Body of pancreas (tissue), 4 donors: ENCODE results near the gene CREB3L1. TPM values are rescaled to one million over a fixed set of nuclear protein-coding genes. Genes with fewer than 3 reads are reported as not detected.

Experiments used
- ATAC-seq: fragments of 150-250 bp; one replicate; pipeline ENCODE4 v1.9.1; 2016
- DNase-seq, 4 donors: peaks; one replicate each; pipeline ENCODE4 v3.0.0-alpha.2; 2019
- H3K27ac ChIP-seq, 4 donors: fragments of 200-600 bp; sonication (generic); 1 replicate in 3 of 4; 2 replicates in 1 of 4; pipeline versions ENCODE4 v1.5.1 to v1.6.1; 2016 to 2019; ENCODE audit warnings: mild to moderate bottlenecking in 1 of 4, mixed read lengths in 1 of 4, moderate library complexity in 1 of 4
- H3K27me3 ChIP-seq, 2 donors: fragments of 200-600 bp; sonication (generic); one replicate each; pipeline ENCODE4 v1.6.0; 2016; ENCODE audit warnings: mild to moderate bottlenecking in 1 of 2
- H3K36me3 ChIP-seq, 2 donors: fragments of 200-600 bp; sonication (generic); replicated peaks in 1 of 2; 2 replicates each; pipeline ENCODE4 v1.5.1; 2016; ENCODE audit warnings: low read depth in 2 of 2; ENCODE audit not compliant: insufficient read depth in 1 of 2
- H3K4me1 ChIP-seq: fragments of 200-600 bp; sonication (generic); one replicate; pipeline ENCODE4 v1.6.0; 2016
- H3K4me3 ChIP-seq, 2 donors: fragments of 200-600 bp; sonication (generic); 1 replicate in 1 of 2; 2 replicates in 1 of 2; pipeline ENCODE4 v1.5.1; 2016 to 2019
- H3K9me3 ChIP-seq, 3 donors: fragments of 200-600 bp; sonication (generic); 1 replicate in 2 of 3; 2 replicates in 1 of 3; pipeline ENCODE4 v1.5.1; 2016
- POLR2A ChIP-seq, 3 donors: fragments of 450-650 bp; IDR thresholded peaks; one replicate each; pipeline ENCODE4 v1.6.1; 2016; ENCODE audit warnings: antibody characterized with exemption in 3 of 3, mild to moderate bottlenecking in 2 of 3
- WGBS, 2 donors: methylation state at CpG; one replicate each; pipeline ENCODE4 v1.1.5; 2017; 5-methylcytosine and 5-hydroxymethylcytosine counted together
- intact Hi-C: fragments of 100-400 bp; cut with DNase I; formaldehyde crosslinking; loops from one replicate; pipeline ENCODE4 v1.15.1; 2023
- total RNA-seq, 2 donors: library from RNA; depleted of rRNA; stranded (reverse); fragments of >200 nt; gene quantifications; one replicate each; pipeline ENCODE4 v1.1.0, GENCODE V29; 2016
- TF ChIP-seq, protein P1 (sequence below), 7 experiments: fragments of 450-650 bp in 4 of 7; fragments of 200-600 bp in 3 of 7; sonication (generic) in 3 of 7; IDR thresholded peaks; one replicate each; pipeline ENCODE4 v1.5.1; 2016 to 2019; ENCODE audit warnings: antibody characterized with exemption in 7 of 7

CREB3L1 gene
- total RNA-seq, 2 donors from 2014 or later = 20.8 to 22.7 TPM

DNA sequence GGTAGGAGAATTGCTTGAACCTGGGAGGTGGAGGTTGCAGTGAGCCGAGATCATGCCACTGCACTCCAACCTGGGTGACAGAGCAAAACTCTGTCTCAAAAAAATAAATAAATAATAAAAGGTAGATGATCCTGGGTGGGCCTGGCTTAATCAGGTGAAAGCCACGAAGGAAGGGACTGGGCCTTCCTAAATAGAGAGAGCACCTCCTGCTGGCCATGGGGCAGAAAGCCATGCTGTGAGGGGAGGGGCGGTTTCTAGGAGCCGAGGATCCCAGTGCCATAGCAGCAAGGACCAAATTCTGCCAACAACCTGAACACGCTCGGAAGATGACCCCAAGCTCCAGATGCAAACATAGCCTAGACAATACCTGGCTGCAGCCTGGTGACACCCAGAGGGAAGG, 45.3 kb downstream of the CREB3L1 start:
- intact Hi-C loops = loop anchor here (10.0 kb wide), 1 partner anchor 198 kb away; the partner anchor contains the start of gene PHF21A
- H3K27me3 ChIP-seq = no peaks in the 10 kb centered on the region
- H3K9me3 ChIP-seq = no peaks in the 10 kb centered on the region
- no peaks in the 10 kb centered on the region for H3K4me1 ChIP-seq
- H3K4me3 ChIP-seq = no peak overlapping the region
- peak; percentile 53 for ATAC-seq
- 75 to 79% methylated on average over 6 of the region's 6 CpGs for WGBS, 2 donors
- peaks cover 0 to 17% of the 10 kb centered on the region in 2 donors for H3K36me3 ChIP-seq
- peak in 2 of 4 donors; percentile 32 to 47 for DNase-seq
- TF ChIP-seq POLR2A (IDR thresholded peaks at IDR 0.05) = no peak
- TF ChIP-seq, protein P1, sequence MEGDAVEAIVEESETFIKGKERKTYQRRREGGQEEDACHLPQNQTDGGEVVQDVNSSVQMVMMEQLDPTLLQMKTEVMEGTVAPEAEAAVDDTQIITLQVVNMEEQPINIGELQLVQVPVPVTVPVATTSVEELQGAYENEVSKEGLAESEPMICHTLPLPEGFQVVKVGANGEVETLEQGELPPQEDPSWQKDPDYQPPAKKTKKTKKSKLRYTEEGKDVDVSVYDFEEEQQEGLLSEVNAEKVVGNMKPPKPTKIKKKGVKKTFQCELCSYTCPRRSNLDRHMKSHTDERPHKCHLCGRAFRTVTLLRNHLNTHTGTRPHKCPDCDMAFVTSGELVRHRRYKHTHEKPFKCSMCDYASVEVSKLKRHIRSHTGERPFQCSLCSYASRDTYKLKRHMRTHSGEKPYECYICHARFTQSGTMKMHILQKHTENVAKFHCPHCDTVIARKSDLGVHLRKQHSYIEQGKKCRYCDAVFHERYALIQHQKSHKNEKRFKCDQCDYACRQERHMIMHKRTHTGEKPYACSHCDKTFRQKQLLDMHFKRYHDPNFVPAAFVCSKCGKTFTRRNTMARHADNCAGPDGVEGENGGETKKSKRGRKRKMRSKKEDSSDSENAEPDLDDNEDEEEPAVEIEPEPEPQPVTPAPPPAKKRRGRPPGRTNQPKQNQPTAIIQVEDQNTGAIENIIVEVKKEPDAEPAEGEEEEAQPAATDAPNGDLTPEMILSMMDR (IDR thresholded peaks at IDR 0.05) = peak in 6 of 7 experiments; percentile 10 to 46 (median 36)
- H3K27ac ChIP-seq = no peak overlapping the region

- intact Hi-C loops = loop anchor here (10.0 kb wide), 1 partner anchor 202 kb away; the partner anchor contains the start of gene PHF21A
- Histone ChIP-seq H3K27me3 (no peaks in the 10 kb centered on the region), H3K36me3 (no peaks in the 10 kb centered on the region), H3K4me3 (no peak overlapping the region), H3K4me1 (no peaks in the 10 kb centered on the region), H3K9me3 (no peaks in the 10 kb centered on the region), H3K27ac (no peak overlapping the region)
- WGBS, 2 donors = 90% methylated on average over 10 of the region's 10 CpGs
- no peak for ATAC-seq
- TF ChIP-seq POLR2A (IDR thresholded peaks at IDR 0.05) = no peak
- TF ChIP-seq, protein P1 (IDR thresholded peaks at IDR 0.05) = no peak
- no peak for DNase-seq
Measured at GRCh38 chr11:46326813-46327416, 49.5 kb downstream of the CREB3L1 start.

DNA sequence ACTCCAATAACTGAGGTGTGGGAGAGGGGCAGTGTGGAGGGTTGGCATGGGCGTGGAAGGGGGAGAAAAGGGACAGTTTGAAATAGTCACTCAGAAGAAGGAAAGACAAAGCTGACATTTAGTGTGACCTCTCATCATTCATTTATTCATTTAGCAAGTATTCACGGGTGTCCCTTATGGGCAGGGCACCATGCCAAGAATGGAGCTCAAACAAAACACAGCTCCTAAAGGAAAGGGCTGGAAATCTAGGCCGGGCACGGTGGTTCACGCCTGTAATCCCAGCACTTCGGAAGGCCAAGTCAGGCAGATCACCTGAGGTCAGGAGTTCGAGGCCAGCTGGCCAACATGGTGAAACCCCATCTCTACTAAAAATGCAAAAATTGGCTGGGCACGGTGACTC, 50.4 kb downstream of the CREB3L1 start:
- H3K9me3 ChIP-seq = no peaks in the 10 kb centered on the region
- no peak overlapping the region for H3K27ac ChIP-seq
- DNase-seq = no peak
- H3K4me1 ChIP-seq = peaks cover 7% of the 10 kb centered on the region
- intact Hi-C loops = loop anchor here (10.0 kb wide), 1 partner anchor 203 kb away; the partner anchor contains the start of gene PHF21A
- H3K36me3 ChIP-seq = no peaks in the 10 kb centered on the region
- H3K4me3 ChIP-seq = no peak overlapping the region
- ATAC-seq = no peak
- WGBS, 2 donors = 68 to 71% methylated on average over 8 of the region's 8 CpGs
- H3K27me3 ChIP-seq = peaks cover 0 to 8% of the 10 kb centered on the region in 2 donors
- TF ChIP-seq, protein P1 (IDR thresholded peaks at IDR 0.05) = no peak
- TF ChIP-seq POLR2A (IDR thresholded peaks at IDR 0.05) = no peak

DNA sequence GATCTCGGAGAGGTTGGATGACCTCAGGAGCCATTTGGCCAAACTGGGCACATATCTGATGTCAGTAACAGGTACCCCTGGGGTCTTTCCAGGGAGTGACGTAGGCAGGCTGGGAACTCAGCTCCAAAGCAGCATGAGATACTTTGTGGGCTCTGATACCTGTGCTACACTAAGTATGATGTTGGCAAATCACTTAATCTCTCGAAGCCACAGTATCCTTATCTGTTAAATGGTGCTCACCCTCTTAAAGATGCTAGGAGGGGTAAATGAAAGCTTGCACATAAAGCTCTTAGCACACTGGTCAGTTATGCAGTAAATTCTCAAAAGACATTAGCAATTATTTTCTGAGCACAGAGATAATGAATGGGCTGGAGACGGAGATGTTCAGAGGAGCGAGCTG, 52.7 kb downstream of the CREB3L1 start:
- H3K4me1 ChIP-seq = peaks cover 14% of the 10 kb centered on the region
- no peak for TF ChIP-seq POLR2A (IDR thresholded peaks at IDR 0.05)
- TF ChIP-seq, protein P1 (IDR thresholded peaks at IDR 0.05) = no peak
- H3K27me3 ChIP-seq = peaks cover 0 to 15% of the 10 kb centered on the region in 2 donors
- no peak overlapping the region for H3K4me3 ChIP-seq
- ATAC-seq = no peak
- DNase-seq = no peak
- no peak overlapping the region for H3K27ac ChIP-seq
- WGBS, 2 donors = 72 to 73% methylated on average over 5 of the region's 5 CpGs
- no peaks in the 10 kb centered on the region for H3K9me3 ChIP-seq
- intact Hi-C loops = no loop called here
- H3K36me3 ChIP-seq = no peaks in the 10 kb centered on the region
